Right kidney (tissue), 9 donors: ENCODE results near the gene SUSD2.
A peak's percentile ranks its signal among the peaks of the same experiment; 100 is the strongest.
"Not testable (repeated sequence)": the region's sequence is repeated elsewhere in the genome, so short reads cannot be mapped to it uniquely, and the experiment has no call there.

Experiments used
- DNase-seq: peaks from one replicate; pipeline ENCODE4 v3.0.0-alpha.2; 2016
- long read RNA-seq, 8 donors: transcript quantifications; one replicate each; lab custom pipeline, GENCODE V29; 2026

The SUSD2 gene
- long read RNA-seq, donor 1, partial matches to known transcripts, result 0 of 1 reads
- long read RNA-seq, donor 1, other reads (novel, unspliced or antisense), result 0 of 1 reads
- long read RNA-seq, donor 2, partial matches to known transcripts, result 0 of 1 reads
- long read RNA-seq, donor 2, other reads (novel, unspliced or antisense), result 0 of 1 reads
- long read RNA-seq, donor 3, result 0 reads
- long read RNA-seq, donor 4, result 0 reads
- long read RNA-seq, donor 5, partial matches to known transcripts, result 6 of 9 reads
- long read RNA-seq, donor 5, other reads (novel, unspliced or antisense), result 0 of 9 reads
- long read RNA-seq, donor 6, partial matches to known transcripts, result 10 of 10 reads
- long read RNA-seq, donor 6, other reads (novel, unspliced or antisense), result 0 of 10 reads
- long read RNA-seq, donor 7, result 0 reads
- long read RNA-seq, donor 8, partial matches to known transcripts, result 0 of 2 reads
- long read RNA-seq, donor 8, other reads (novel, unspliced or antisense), result 0 of 2 reads

DNA sequence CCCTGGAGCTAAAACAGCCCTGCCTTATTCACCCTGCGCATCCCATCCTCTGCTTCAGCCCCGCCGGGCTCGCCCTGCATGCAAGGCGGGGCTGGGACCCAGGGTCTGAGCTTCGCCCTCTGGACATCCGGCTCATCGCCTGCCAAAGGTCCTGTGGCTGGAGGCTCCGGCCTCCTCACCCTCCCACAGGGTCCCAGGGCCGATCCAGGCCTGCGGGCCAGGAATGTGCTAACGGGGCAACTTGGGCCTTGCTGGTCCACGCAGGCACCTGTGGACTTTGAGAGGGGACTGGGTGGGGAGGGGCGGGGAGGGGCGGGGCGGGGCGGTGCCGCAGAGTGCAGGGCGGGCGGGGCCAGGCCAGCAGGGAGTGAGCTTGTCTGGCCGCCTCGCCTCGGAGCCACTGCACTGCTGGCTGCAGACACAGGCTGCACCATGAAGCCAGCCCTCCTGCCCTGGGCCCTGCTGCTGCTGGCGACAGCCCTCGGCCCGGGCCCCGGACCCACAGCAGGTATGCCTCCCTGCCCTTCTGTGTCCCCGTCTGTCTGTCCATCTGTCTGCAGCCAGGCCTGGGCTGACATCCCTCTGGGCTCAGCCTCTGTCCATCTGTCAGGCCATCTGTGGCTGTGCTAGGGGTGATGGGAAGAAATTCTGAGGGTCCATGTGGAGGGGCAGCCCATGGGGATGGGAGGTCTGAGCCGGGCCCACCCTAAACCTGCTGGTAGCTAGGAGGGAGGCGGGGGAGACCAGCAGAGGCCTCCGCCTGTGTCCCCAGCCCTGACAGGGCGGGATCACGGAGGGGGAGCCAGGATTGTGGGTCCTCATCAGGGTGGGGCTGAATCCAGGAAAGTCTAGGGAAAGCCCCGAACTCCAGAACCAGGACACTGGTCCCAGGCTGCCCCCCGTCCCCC, at the start of gene SUSD2:
TSS of gene SUSD2 (plus strand) at position 400 of the 908 bp plus-strand sequence. CDS start at position 433, 33 bp downstream.
- no peak for DNase-seq

DNA sequence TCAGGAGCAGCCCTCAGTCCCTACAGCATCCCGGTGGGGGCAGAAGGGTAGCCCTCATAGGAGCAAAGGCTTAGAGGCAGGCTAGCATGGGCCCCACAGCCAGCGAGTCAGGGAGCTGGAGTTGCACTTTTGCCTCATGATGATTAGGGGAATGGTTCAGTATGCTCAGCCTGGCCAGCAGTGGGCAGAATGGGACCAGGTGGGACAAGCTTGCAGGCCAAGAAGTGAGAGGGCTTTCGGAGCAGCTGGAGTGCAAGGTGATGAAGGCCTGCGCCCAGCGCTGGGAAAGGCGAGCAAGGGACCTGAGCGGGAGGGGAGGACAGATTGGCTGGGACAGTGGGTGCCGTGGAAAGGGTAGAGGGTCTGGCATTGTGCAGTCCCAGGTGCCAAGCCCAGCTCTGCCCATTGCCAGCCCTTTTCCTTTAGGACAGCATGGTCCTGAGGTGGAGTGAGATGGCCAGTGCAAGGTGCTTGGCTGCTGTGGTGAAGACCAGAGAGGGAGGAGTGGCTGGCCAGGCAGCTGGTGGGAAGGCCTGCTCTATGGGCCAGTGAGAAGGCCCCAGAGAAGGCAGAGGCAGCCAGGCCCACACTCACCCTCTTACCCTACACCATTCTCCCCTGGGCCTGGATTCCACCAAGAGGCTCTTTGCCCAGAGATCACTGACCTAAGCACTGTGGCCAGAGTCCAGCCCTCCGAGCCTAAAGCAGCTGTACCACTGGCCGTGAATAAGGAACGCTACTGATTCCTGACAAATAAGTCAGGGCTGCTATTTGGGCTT, 47.9 kb upstream of the SUSD2 start:
- DNase-seq, result no peak

DNA sequence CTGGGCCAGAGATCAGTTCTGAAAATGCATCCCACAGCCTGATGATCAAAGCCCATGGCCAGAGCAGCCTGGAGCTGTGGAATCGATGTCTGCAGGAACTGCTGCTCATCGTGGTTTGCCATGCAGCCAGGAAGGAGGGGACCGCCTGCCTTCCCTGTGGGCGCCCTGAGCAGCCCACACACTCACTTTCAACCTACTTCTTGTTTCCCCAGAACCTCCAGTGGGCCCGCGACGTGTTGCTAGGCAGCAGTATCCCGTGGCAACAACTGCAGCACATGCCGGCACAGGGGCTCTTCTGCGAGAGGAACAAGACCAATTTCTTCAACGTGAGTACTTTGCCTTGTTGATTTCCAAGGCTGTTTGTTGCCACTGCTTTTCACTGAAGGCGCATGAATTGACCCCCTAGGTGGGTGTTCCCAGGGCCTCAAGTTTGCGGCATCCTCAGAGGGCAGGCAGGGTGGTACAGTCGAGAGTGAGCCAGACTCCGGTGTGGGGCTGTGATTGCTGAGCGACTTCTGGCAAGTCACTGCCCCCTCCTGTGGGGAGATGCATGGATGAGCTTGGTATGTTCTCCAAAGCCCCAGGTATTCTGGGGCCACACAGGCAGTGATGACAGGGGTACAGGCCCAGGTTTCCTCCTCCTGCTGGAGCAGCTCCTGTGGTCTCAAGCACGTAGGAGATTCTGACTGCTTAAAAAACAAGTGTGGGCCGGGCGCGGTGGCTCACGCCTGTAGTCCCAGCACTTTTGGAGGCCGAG, 47.0 kb upstream of the SUSD2 start:
- DNase-seq, result peak; percentile 42

- not testable (repeated sequence) for DNase-seq
Observed at GRCh38 chr22:24136533-24136932, 44.8 kb upstream of the SUSD2 start.

- DNase-seq, result no peak
Observed at GRCh38 chr22:24137595-24137994, 43.7 kb upstream of the SUSD2 start.

DNA sequence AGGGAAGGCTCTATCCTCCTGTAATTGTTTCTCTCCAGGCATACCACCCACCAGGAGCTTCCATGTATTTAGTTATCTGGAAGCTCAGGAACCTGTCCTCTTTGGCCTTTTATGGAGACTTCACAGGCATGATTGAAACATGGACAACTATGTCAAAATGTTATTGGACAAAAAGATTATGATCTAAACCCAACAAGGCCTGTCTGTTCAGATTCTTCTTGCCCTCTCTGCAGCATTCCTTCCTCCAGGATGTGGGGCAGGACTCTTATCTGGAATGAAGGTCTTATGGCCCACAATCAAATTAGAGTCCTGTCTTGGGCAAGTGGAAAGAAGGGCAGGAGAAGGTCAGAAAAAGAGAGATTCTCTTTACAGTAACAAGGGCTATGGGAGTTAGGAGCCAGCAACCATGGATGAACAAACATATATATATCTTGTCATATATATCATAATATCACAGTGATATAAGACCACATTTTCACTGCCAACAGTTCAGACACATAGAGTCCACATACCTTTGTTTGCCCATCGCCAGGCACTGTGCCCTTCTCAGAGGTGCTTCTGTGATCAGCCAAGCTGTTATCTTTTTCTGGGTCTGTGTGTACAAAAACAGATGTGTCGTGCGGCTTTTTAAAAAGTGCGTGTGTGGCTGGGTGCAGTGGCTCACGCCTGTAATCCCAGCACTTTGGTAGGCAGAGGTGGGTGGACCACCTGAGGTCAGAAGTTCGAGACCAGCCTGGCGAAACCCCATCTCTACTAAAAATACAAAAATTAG, 42.5 kb upstream of the SUSD2 start:
- DNase-seq, result no peak

DNA sequence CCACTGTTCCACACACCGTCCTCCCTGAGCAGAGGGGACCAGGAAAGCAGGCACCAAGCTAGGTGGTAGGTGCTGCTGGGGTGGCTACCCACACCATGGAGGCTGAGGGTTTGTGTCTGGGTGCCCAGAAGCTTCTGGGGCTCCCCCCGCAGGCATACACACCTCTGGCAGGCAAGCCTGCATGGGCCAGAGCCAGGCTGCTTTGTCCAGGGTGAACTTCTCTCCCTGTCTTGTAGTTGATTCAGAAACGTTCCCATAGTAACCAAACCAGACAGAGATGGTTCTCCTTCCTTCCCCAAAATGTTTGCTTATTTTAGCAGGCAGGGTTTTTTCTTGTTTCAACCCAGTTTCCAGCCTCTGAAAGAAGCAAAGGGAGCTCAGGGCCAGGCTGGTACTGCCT, 40.9 kb upstream of the SUSD2 start:
- DNase-seq, result no peak

DNA sequence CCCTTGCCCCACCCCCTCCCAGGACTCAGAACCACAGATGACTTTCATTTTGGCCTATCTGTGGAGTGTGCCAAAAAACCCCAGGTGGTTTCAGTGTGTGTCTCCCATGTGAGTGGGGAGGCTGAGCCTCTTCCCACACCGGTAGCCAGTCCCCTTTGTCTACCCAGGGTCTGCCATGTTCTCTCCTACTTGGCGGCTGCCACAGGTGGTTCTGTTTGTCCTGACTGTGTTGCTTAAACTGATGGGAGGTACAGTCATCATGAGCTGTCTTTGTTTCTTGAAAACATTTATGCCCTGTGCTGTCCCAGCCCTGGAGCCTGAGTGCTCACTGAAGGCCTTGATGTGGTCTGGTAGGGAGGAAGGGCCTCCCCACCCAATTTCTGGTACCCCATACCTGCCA, 39.7 kb upstream of the SUSD2 start:
- DNase-seq, result no peak

GRCh38 chr22:24142241-24142640, 39.0 kb upstream of the SUSD2 start:
- DNase-seq, result no peak

GRCh38 chr22:24142831-24143230, 38.5 kb upstream of the SUSD2 start:
- DNase-seq, result no peak

- no peak for DNase-seq
Observed at GRCh38 chr22:24144056-24144777, 37.1 kb upstream of the SUSD2 start.

GRCh38 chr22:24144778-24145085, 36.6 kb upstream of the SUSD2 start:
- no peak for DNase-seq

DNA sequence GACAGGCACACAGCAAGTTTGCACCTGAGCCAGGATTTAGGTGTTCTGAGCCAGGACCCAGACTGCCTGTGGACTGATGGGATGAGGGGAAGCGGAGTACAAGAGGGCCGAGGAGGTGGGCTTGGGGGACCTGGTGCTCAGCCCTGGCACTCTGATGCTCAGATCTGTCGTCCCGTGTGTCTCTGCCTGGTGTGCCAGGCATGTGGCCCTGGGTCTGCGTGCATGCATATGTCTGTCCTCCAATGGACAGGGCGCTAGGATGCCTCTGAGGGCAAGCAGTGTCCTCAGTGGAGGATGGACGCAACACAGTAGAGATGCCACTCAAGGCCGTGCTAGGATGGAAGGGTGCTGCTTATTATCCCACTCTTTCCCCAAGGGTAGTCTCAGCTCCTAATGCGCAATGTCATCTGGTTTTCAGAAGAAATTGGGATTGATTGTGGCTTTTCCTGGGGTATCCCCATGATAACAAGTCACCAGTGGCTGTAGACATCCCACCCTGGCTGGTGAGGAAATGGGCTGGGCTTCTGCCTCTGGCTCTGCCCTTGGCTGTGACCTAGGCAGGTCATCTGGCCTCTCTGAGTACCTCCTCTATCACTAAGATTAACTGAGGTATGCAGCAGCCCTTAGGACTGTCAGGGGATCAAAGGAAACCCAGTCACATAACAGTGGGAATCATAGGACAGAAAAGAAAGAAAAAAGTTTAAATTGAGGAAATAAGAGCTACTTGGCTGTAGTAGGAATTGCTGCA, 35.7 kb upstream of the SUSD2 start:
- no peak for DNase-seq

- DNase-seq, result peak; percentile 65
Observed at GRCh38 chr22:24146194-24146616, 35.1 kb upstream of the SUSD2 start.

DNA sequence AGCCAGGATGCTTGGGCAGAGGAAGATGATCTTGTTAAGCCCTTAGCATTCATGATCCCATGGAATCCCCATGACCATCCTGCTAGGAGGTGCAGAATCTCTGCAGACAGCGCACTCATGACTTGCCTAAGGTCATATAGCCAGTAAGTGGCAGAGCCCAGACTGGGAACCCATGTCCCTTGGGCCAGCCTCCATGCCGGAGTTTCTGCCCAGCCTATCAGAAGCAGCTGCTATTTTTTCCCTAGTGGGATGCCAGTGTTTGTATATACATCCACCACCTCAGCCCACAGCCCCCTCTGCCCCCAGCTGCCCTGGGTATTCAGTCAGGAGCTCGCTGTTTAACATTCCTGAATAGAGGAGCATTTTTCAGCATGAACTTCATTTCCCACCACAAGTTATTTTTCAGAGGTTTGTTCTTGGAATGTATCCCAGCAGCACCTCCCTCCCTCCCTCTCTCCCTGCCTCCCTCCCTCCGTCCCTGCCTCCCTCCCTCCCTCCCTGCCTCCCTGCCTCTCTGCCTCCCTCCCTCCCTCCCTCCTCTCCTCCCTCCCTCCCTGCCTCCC, 34.4 kb upstream of the SUSD2 start:
- peak; percentile 49 for DNase-seq

DNA sequence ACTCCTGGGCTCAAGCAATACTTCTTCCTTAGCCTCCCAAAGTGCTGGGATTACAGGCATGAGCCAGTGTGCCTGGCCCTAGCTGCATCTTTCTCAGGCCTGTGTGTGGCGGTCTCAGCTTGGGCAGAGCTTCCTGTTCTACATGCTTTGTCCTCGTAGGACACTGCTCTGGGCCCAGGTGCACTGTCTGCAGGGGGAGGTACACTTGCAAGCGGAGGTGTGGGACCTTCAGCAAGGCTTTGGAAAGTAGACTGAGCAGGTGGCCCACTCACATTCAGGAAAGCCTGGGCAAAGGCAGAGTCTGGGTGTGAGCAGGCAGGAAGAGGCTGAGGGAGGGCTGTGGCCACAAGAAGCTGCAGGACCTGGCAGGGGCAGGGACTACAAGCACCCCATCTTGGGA, 33.6 kb upstream of the SUSD2 start:
- peak; percentile 19 for DNase-seq

DNA sequence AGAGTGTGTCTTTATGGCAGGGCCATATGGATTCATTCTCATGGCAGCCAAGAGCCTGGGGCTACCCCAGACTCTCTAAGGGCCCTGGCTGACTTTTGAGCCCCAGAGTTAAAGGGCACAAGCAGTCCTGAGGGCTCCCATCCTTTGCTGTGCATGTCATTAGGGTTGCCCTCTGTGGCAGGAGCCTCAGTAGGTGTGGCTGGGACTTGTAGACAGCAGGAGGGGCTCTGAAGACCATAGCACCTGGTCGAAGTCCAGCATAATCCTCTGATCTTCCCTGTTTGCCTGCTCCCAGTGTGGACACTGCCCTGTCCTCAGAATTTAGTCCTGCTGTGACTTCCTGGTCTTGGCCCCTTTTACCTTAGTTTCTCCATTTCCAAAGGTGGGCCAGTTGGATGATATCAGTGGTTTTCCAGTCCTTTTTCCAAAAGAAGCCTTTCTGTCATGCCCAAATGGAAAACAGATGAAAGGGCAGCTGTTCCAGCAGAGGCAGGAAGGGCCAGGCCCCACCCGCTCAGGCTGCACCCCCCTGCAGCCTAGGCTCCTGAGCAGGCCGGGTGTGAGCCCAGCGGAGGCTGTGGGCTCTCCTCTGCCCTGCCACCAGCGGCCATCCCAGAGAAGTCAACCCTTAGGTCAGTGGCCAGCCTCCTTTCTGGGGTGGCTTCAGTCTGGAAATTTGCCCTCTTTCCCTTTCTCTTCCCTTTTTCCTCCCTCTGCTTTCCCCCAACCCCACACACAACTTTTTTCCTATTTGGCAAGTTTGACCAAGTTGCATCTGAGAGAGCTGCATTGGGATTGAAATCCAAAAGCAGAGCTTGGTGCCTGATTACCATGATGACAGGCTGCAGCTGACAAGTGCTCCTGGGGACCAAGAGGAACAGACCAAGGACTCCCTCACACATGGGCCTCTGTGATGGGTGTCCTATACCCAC, 32.8 kb upstream of the SUSD2 start:
- DNase-seq, result no peak

- DNase-seq, result no peak
Observed at GRCh38 chr22:24149198-24149590, 32.1 kb upstream of the SUSD2 start.
